SK-N-MC (cell line): ENCODE results near the gene NCOA3.
"Not testable (repeated sequence)": the region's sequence is repeated elsewhere in the genome, so short reads cannot be mapped to it uniquely, and the experiment has no call there.

Experiments
- DNase-seq: peaks from one replicate; pipeline ENCODE4 v3.0.0-alpha.2; 2011; ENCODE audit warnings: low read depth, low spot score
- H3K27ac ChIP-seq: fragments of 200-600 bp; sonication (generic); 2 replicates; pipeline ENCODE4 v1.5.1; 2016; ENCODE audit warnings: mixed run types
- H3K36me3 ChIP-seq: fragments of 200-600 bp; sonication (generic); 2 replicates; pipeline ENCODE4 v1.6.1; 2017; ENCODE audit warnings: antibody characterized with exemption, low read length, mixed read lengths; ENCODE audit not compliant: insufficient read depth
- H3K4me3 ChIP-seq: fragments of 200-600 bp; sonication (generic); 2 replicates; pipeline ENCODE4 v1.5.1; 2016
- H3K9ac ChIP-seq: fragments of 200-600 bp; sonication (generic); 2 replicates; pipeline ENCODE4 v1.8.0; 2017; ENCODE audit warnings: mixed run types, mixed read lengths; ENCODE audit not compliant: insufficient read length
- H3K9me3 ChIP-seq: fragments of 200-600 bp; sonication (generic); 2 replicates; pipeline ENCODE4 v1.6.1; 2017; ENCODE audit warnings: low read depth, mild to moderate bottlenecking, antibody characterized with exemption, low read length, moderate library complexity, mixed read lengths
- EZH2 ChIP-seq: fragments of 200-600 bp; sonication (generic); IDR thresholded peaks from one replicate; pipeline ENCODE4 v1.6.1; 2017; ENCODE audit warnings: antibody characterized with exemption
- FOXP2 ChIP-seq: optimal IDR thresholded peaks from 2 replicates; pipeline ENCODE3; 2011; ENCODE audit warnings: mild to moderate bottlenecking, moderate library complexity; ENCODE audit not compliant: insufficient read depth; ENCODE audit errors: extremely low read length, control extremely low read depth
- POLR2AphosphoS5 ChIP-seq: IDR thresholded peaks from 2 replicates; pipeline ENCODE4 v1.6.1; 2012; ENCODE audit warnings: mild to moderate bottlenecking, low read depth, low read length, borderline replicate concordance

The NCOA3 gene

DNA sequence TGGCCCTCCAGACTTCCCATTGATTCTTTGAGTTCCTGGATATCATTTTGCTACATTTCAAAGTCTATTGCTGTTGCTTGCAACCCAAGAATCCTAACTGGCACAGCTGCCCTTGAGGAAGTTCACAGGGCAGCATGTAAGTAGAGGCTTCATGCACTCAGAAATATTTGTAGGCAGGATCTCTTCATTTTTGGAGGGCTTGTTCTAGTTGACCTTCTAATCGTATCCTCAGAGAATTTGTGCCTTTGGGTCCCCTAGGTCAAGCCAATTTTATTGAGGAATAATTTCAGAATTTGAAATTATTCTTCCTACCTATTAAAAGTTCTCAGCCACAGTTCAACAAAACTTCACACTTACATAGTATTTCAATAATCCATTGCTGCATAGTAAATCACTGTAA lies 5.6 kb upstream of the NCOA3 start:
- Histone ChIP-seq H3K9ac (no peak overlapping the region), H3K36me3 (no peaks in the 10 kb centered on the region), H3K9me3 (no peaks in the 10 kb centered on the region), H3K27ac (no peak overlapping the region), H3K4me3 (no peak overlapping the region)
- TF ChIP-seq FOXP2 (no peak), EZH2 (no peak)
- DNase-seq = no peak

DNA sequence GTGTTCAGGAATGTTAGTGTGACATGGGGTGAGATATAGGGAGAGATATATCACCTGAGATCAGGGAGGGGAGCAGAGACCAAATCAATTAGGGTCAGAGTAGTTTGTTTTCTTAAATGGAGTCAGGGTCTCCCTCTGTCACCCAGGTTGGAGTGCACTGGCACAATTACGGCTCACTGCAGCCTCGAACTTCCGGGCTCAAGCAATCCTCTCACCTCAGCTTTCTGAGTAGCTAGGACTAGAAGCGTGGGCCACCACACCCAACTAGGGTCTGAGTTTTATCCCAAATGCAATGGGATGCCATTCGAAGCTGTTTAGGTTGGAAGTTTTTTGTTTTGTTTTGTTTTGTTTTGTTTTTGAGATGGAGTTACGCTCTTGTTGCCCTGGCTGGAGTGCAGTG lies 3.1 kb upstream of the NCOA3 start:
- Histone ChIP-seq H3K4me3 (no peak overlapping the region), H3K27ac (no peak overlapping the region), H3K36me3 (no peaks in the 10 kb centered on the region), H3K9ac (no peak overlapping the region), H3K9me3 (no peaks in the 10 kb centered on the region)
- no peak for TF ChIP-seq EZH2
- TF ChIP-seq FOXP2 = no peak
- TF ChIP-seq POLR2AphosphoS5 = no peak
- DNase-seq = no peak

DNA sequence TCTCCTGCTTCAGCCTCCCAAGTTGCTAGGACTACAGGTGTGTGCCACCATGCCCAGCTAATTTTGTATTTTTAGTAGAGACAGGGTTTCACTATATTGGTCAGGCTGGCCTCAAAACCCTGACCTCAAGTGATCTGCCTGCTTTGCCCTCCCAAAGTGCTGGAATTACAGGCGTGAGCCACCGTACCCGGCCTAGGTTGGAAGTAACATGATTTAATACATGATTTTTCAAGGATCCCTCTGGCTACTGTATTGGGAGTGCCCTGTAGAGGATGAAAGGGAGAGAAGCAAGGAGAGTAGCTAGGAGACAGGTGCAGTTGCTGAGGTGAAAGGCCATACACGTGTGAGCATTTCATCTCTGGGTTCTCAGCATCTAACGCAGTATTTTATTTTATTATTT lies 2.6 kb upstream of the NCOA3 start:
- Histone ChIP-seq H3K4me3 (no peak overlapping the region), H3K27ac (no peak overlapping the region), H3K36me3 (no peaks in the 10 kb centered on the region), H3K9ac (no peak overlapping the region), H3K9me3 (no peaks in the 10 kb centered on the region)
- TF ChIP-seq FOXP2 = no peak
- TF ChIP-seq EZH2 = no peak
- TF ChIP-seq POLR2AphosphoS5 = no peak
- no peak for DNase-seq

DNA sequence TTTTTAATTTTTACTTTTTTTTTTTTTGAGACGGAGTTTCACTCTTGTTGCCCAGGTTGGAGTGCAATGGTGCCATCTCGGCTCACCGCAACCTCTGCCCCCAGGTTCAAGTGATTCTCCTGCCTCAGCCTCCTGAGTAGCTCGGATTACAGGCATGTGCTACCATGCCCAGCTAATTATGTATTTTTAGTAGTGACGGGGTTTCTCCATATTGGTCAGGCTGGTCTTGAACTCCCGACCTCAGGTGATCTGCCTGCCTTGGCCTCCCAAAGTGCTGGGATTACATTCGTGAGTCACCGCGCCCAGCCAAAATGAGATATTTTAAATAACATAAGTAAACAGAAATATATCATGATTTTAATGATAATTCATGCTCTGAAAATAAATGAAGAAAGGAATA lies 1.6 kb upstream of the NCOA3 start:
- H3K27ac ChIP-seq, H3K4me3 ChIP-seq: not testable (repeated sequence)

DNA sequence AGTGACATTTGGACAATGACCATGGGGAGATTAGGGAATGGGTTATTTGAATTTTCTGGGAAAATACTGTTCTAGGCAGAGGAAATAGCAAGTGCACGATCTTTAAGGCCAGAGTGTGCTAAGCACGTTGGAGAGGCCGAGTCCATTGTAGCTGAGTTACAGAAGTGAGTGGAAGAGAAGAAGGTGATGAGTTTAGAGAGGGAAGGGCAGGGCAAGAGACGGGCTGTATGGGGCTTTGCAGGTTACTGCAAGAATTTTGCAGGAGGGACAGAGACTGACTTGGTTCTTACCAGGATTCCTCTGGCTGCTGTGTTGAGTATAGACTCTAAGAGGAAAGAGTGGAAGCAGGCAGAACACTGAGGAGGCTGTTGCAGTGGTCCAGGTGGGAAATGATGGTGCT lies 1.1 kb upstream of the NCOA3 start:
- TF ChIP-seq EZH2 = no peak
- TF ChIP-seq POLR2AphosphoS5 = no peak
- TF ChIP-seq FOXP2 = no peak
- Histone ChIP-seq H3K9me3 (no peaks in the 10 kb centered on the region), H3K27ac (no peak overlapping the region), H3K9ac (no peak overlapping the region), H3K4me3 (peak overlapping the region; percentile 99), H3K36me3 (no peaks in the 10 kb centered on the region)
- DNase-seq = no peak

More for the DNA sequence above, 1.6 kb upstream of the NCOA3 start:
- not testable (repeated sequence) for H3K9ac ChIP-seq, H3K9me3 ChIP-seq, H3K36me3 ChIP-seq, DNase-seq

DNA sequence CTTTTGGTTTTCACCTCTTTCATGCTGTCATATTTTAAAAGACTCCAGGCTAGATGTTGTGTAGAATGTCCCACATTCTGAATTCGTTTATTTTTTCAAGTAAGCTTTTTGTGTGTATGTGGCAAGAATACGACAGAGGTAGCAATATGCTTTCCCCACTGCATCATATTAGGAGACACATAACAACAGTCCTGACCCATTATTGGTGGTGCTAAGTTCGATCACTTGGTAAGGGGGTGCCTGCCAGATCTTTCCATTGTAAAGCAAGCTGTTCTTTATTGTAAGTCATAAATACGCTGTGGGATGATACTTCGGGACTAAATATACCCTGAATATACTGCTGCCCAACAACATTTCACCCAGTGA lies 588 bp upstream of the NCOA3 start:
- H3K9me3 ChIP-seq = no peaks in the 10 kb centered on the region
- TF ChIP-seq FOXP2 = no peak
- no peak for TF ChIP-seq EZH2
- TF ChIP-seq POLR2AphosphoS5 = no peak

DNA sequence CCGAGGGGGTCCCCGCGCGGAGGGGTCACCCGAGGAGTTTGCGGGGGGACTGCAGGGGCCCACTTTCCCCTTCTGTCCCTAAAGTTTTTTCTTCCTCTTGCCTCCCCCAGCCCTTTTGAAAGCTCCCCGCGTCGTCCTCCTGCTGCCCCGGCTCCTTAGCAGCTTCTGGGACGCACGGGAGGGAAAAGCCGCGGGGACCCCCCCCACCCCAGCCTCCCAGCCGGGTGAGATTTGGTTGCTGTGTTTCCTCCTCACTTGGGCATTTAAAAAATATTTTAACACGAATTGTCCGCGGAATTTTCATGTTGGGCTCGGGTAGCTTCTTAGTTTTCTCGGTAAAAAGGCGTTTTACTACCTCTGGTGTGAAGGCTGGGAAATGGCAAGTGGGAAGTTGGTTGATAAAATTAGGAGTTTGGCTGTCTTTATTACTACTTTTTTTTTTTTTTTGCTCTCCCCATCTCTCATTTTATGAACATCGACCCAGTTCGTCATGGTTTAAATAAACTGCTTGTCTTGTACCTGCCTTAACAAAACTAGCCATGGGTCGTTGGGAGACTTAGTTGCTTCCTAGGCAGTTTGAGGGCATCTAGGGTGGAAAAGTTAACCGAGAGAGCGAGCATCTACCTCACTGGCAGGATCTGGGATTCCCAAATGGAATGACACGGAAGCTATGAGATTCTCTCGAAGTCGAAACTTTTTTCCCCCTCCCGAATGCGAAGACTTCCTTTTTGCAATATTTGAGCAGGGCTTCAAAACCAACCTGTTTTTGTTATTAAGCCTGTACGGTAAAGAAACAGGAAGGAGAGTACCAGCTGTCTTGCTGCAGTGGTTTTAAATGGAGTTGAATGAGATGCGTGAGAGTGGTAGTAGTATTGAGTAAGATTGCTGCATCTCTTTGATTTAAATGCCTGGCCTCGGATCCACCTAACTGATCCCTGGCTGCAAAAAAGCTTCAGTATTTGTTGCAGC lies 868 bp downstream of the NCOA3 start:
- Histone ChIP-seq H3K4me3 (peak overlapping the region; percentile 99), H3K9ac (peak overlapping the region; percentile 86), H3K36me3 (no peaks in the 10 kb centered on the region), H3K9me3 (no peaks in the 10 kb centered on the region), H3K27ac (peak overlapping the region; percentile 7; the same call in 1 of the 2 replicates)
- no peak for TF ChIP-seq POLR2AphosphoS5
- no peak for TF ChIP-seq EZH2
- TF ChIP-seq FOXP2 = no peak
- peak; percentile 68 for DNase-seq

More for the DNA sequence above, 588 bp upstream of the NCOA3 start:
- Histone ChIP-seq H3K36me3 (no peaks in the 10 kb centered on the region), H3K4me3 (peak overlapping the region; percentile 99), H3K27ac (peak overlapping the region; percentile 12; the same call in 1 of the 2 replicates), H3K9ac (peak overlapping the region; percentile 77)
- no peak for DNase-seq

DNA sequence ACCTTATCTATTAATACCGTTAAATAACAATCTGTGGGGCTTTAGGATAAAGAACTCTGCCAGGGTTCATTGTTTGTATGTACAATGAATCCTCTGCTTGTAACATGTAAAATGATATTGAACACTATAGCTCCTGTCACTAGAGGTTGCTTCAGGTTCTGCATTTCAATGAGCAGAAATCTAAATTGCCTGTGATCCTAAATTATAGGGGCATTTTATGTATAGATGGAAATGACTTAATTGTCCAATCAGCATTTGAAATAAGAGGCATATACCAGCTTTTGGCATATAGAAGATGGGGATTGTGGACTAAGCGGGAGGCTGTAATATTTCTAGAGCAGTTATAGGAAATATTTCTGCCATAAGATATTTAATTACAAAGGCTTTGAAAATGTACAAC lies 2.0 kb downstream of the NCOA3 start:
- peak overlapping the region; percentile 99 for H3K4me3 ChIP-seq

DNA sequence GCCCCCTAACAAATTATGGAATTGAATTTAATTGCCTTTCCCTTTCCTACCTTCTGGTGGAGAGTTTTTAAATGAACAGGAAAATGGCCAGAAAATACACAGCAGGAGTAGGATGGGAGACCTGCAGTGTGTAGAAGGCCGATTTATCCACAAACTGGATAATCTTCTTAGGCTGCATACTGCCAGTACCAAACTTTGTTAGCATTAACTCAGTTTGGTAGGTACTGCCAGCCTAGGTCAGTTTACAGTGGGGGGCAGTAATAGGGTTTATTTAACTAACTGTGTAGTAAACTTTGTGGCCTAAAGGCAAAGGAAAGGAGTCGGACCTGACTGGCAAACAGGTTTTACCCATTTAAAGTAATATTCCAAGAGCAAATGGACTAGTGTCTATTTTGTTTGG lies 4.6 kb downstream of the NCOA3 start:
- H3K4me3 ChIP-seq = no peak overlapping the region
- no peak for DNase-seq
- H3K9ac ChIP-seq = no peak overlapping the region
- H3K27ac ChIP-seq = no peak overlapping the region
- no peaks in the 10 kb centered on the region for H3K36me3 ChIP-seq
- TF ChIP-seq POLR2AphosphoS5 = no peak
- no peak for TF ChIP-seq FOXP2
- no peaks in the 10 kb centered on the region for H3K9me3 ChIP-seq

More for the DNA sequence above, 2.0 kb downstream of the NCOA3 start:
- no peak overlapping the region for H3K27ac ChIP-seq
- H3K9ac ChIP-seq = peak overlapping the region; percentile 86
- TF ChIP-seq FOXP2 = no peak
- TF ChIP-seq EZH2 = no peak
- TF ChIP-seq POLR2AphosphoS5 = no peak
- no peaks in the 10 kb centered on the region for H3K9me3 ChIP-seq
- H3K36me3 ChIP-seq = no peaks in the 10 kb centered on the region
- no peak for DNase-seq
